ENCODE measurements around the gene MIPOL1. TPM values are rescaled to one million over a fixed set of nuclear protein-coding genes. Genes with fewer than 3 reads are reported as not detected.
A peak's percentile ranks its signal among the peaks of the same experiment; 100 is the strongest.

MIPOL1 gene
- total and polyA plus RNA-seq, 2 of the 13 experiments (the other 11 are each of a cell fraction or from before 2014, with no cell fraction given), result 8.6 to 34.2 TPM

DNA sequence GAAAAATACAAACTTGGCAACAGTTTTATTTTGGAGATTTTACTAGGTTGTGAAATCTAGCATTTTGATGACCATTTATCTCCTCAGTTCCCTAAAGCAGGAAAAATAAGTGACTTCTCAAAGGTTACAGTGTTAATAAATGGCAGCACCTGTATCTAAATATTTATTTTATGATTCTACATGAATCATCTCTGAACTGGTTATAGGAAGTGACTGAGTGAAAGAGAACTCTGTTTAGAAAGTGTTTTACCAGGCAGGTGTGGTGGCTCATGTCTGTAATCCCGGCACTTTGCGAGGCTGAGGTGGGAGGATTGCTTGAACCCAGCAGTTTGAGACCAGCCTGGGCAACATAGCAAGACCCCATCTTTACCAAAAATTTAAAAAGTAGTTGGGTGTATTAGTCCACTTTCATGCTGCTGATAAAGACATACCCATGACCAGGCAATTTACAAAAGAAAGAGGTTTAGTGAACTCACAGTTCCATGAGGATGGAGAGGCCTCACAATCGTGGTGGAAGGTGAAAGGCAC is 26.3 kb downstream of the MIPOL1 start:
- Histone ChIP-seq H3K79me2 (ENCODE audit: insufficient read depth, low read length) (no peaks in the 10 kb centered on the region), H4K20me1 (ENCODE audit: insufficient read depth, low read length) (no peaks in the 10 kb centered on the region), H2AFZ (ENCODE audit: low read length) (no peak overlapping the region), H3K27ac (ENCODE audit: extremely low read length, insufficient read depth, low read length) (no peak overlapping the region), H3K4me1 (ENCODE audit: insufficient read depth, low read length) (no peaks in the 10 kb centered on the region), H3K27me3 (ENCODE audit: control insufficient read depth in 1 of 2, insufficient read depth in 2 of 2, low read length in 2 of 2) (no peaks in the 10 kb centered on the region), H3K9ac (ENCODE audit: insufficient read depth, low read depth, low read length) (no peak overlapping the region), H3K9me3 (ENCODE audit: low read length) (peaks cover 30% of the 10 kb centered on the region), H3K4me3 (replicated peaks in 1 of 3; ENCODE audit: insufficient read depth in 1 of 3, low read depth in 2 of 3, low read length in 3 of 3) (no peak overlapping the region), H3K4me2 (ENCODE audit: low read depth, low read length) (no peak overlapping the region), H3K36me3 (replicated peaks in 1 of 2; ENCODE audit: control insufficient read depth in 1 of 2, insufficient read depth in 2 of 2, low read length in 2 of 2) (no peaks in the 10 kb centered on the region; a peak in 2 of 5 replicates)
- BruUV-seq (replicated peaks), result no TSS peak
- intact Hi-C loops (cut with micrococcal nuclease; ENCODE audit: unreplicated experiment) (no loop called here), in situ Hi-C loops (cut with HindIII; ENCODE audit: extremely low pct_ligation_motif_present, low pct_unique_long_range_greater_than_20kb) (no loop called here)
- ChIA-PET POLR2A (no interaction called here), CTCF (ENCODE audit: low intra/inter-chr PET ratio, low total read pairs) (no interaction called here)
- no peak for ATAC-seq
- no peak for DNase-seq (ENCODE audit: low spot score)
- no peak for FAIRE-seq
- 96% methylated on average over 3 of the region's 3 CpGs for WGBS (ENCODE audit: low lambda C conversion rate)
- TF ChIP-seq ZNF121 (CRISPR knock-in tag; IDR thresholded peaks at IDR 0.05) (peak; percentile 86), ZNF138 (CRISPR knock-in tag; IDR thresholded peaks at IDR 0.05; ENCODE audit: low read depth) (no peak), ZNF407 (CRISPR knock-in tag; IDR thresholded peaks at IDR 0.05; ENCODE audit: not compliant biosample characterization) (no peak), ZNF10 (CRISPR knock-in tag; IDR thresholded peaks at IDR 0.05; ENCODE audit: borderline replicate concordance, low read depth) (0 out of 2 replicates have a peak, but pooled peaks have one; percentile 50), GPBP1L1 (CRISPR knock-in tag; IDR thresholded peaks at IDR 0.05) (no peak), MTERF4 (CRISPR knock-in tag; IDR thresholded peaks at IDR 0.05) (no peak)
